ENCODE measurements around the gene OVOL1.
"Not testable (repeated sequence)": the region's sequence is repeated elsewhere in the genome, so short reads cannot be mapped to it uniquely, and the experiment has no call there.

OVOL1 gene

DNA sequence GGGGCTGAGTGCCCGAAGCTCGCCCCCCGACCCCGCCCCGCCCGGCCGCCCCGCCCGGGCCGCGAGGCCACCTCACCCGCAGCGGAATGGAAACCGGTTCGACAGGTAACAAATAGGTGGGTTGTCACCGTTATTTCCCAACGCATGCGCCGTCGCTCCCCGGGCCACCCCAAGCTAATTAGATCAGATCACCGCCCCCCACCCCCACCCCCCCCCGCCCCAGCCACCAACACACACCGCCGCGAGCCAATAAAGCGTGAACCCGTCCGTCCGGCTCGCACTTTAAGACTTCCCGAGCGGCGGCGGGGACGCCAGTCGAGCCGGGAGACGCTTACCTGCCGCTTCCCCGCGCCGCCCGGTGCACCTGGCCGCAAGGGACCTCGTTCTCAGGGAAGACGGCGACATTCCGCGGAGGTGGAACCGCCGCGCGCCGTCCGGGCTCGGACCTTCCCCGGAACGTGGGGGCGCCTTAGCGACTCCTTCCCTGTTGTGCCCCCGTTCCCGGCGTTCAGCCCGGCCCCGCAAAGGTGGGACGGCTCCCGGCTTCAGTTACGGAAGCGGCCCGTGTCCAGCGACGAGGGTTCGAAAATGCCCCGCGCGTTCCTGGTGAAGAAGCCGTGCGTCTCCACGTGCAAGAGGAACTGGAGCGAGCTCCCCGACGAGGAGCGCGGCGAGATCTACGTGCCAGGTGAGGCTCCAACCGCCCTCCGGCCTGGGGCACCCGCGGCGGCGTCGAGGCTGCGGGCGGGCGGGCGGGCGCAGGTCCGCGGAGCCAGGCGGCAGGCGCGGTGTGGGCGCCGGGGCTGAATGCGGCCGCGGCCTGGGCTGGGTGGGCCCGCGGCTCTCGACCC, at the start of gene OVOL1:
OVOL1 (plus strand) TSS at position 278 of the 851 bp plus-strand sequence; CDS start at position 589, 311 bp downstream.
- peak in 2 of 3 experiments; percentile 67 to 85 for DNase-seq

GRCh38 chr11:65739022-65739421, 47.8 kb upstream of the OVOL1 start:
- no peak for DNase-seq

DNA sequence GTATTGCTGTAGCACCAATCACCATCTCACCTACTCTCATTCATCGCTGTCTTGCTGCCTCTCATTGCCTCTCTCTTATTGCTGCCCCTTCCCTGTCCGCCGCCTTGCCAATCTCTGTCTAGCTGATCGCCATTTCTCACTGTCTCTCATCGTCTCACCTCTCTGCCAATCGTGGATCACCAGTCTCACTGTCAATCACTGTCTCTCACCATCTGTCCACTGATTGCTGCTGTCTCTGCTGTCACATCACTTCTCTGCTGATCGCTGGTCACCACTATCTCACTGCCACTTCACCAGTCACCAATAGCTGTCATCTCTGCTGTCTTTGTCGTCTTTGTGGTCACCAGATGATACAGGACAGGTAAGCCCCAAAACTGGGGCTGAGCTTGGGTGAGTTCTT, 45.7 kb upstream of the OVOL1 start:
- no peak for DNase-seq

DNA sequence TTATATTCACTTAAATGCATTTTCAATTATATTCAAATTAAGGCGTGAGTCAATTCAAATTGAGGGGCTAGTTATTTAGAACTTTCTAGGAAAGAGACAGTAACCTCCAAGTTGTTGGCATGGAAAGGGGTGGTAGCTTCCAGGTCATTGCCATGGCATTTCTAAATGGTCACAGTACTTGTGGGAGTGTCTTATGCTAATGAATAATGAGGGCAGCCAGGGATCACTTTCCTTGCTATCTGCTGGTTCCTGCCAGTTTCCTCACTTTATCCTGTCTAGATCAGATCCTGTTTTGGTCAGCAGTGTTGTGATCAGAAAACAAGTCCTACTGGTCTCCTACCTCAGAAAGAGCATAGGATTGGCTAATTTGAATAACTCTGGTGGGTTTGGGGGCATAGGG, 44.5 kb upstream of the OVOL1 start:
- DNase-seq = no peak

DNA sequence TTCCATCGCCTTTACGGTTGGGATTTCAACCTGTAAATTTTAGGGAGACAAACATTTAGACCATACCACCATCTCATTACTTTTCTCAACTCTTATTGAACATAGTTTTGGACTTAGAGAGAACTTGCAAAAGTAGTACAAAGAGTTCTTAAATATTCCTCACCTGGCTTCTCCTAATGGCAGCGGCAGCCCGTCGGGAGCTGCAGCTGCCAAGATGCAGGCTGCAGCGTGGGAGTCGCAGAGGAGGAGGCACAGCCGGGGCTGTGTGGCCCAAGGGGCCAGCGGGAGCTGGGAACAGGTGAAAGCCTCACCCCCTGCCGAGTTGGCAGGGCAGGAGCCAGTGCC, 43.2 kb upstream of the OVOL1 start:
- DNase-seq = peak in 2 of 3 experiments; percentile 11 to 28

DNA sequence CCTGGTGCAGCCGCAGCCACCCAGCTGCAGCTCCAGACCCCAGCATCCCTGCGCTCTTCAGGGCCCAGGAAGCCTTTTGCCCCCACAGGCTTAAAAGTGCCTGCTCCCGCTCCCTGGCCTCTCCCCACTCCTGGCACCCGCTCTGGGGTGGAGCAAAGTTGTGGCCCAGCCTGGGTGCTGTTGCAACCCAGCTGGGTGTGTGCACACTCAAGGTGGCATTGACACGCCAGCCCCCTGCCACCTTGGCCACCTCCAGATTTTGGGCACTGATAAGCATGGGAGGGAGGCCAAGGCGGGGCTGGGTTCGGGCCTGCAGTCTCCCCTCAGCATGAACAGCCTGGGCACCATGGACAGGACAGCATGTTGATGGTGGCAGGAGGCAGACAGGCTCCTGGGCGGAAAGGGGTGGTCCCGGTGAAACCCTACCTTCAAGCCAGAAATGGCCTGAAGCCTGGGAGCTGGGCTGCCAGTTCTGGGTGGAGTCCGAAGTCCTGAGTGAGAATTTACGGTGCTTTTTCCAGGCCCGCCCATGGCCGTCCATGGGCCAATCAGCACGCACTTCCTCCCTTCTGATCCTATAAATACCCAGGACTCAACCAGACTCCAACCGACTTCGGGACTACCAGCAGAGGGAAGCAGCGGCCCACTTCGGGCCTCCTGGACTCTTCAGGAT, 42.7 kb upstream of the OVOL1 start:
- DNase-seq = peak in 2 of 3 experiments; percentile 21 to 60

- no peak for DNase-seq
Observed at GRCh38 chr11:65744699-65745042, 42.2 kb upstream of the OVOL1 start.

DNA sequence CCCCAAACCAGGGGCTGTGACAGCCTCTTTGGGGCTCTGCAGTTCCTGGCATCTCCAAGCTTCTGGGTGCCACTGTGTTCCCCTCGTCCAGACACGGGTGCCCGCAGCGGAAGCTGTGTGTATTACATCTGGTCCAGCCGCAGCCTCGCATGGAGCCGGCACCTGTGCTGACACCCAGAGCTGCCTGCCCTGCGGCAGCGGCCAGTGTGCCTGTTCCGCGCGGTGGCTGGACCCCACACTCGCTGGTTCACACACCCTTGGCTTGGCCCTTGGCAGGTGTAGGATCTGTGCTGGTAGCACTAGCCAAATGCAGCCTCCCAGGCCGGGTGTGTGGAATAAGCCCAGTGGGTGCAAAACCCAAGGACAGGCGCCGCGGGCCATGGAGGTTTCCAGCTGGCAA, 41.8 kb upstream of the OVOL1 start:
- DNase-seq = no peak

GRCh38 chr11:65762169-65762568, 24.7 kb upstream of the OVOL1 start:
- DNase-seq = not testable (repeated sequence)

DNA sequence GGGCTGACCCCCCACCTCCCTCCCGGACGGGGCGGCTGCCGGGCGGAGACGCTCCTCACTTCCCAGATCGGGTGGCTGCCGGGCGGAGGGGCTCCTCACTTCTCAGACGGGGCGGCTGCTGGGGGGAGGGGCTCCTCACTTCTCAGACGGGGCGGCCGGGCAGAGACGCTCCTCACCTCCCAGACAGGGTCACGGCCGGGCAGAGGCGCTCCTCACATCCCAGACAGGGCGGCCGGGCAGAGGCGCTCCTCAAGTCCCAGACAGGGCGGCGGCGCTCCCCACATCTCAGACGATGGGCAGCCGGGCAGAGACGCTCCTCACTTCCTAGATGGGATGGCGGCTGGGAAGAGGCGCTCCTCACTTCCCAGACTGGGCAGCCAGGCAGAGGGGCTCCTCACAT, 24.0 kb upstream of the OVOL1 start:
- DNase-seq = not testable (repeated sequence)

GRCh38 chr11:65764434-65764833, 22.4 kb upstream of the OVOL1 start:
- no peak for DNase-seq

DNA sequence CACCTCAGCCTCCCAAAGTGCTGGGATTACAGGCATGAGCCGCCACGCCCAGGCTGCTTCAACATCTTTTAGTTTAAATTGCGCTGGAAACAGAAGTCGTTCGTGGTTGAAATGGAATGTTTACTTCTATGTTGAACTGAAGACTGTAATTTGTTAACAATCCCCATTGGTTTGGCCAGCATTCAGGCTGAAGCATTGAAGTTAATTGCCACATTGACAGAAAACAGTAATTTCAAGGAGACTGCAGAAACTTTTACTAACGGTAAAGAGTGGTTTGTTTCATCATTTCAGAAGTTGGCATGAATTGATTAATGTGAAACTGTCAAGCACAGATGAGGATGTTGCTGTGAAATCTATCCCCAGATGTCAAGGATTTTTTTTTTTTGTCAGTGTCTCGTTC, 20.3 kb upstream of the OVOL1 start:
- no peak for DNase-seq

GRCh38 chr11:65767406-65767805, 19.5 kb upstream of the OVOL1 start:
- DNase-seq = no peak

- not testable (repeated sequence) for DNase-seq
Observed at GRCh38 chr11:65767806-65768205, 19.1 kb upstream of the OVOL1 start.

- no peak for DNase-seq
Observed at GRCh38 chr11:65770951-65771567, 15.8 kb upstream of the OVOL1 start.

- DNase-seq = no peak
Observed at GRCh38 chr11:65771589-65772112, 15.2 kb upstream of the OVOL1 start.

GRCh38 chr11:65773784-65774411, 13.0 kb upstream of the OVOL1 start:
- no peak for DNase-seq

DNA sequence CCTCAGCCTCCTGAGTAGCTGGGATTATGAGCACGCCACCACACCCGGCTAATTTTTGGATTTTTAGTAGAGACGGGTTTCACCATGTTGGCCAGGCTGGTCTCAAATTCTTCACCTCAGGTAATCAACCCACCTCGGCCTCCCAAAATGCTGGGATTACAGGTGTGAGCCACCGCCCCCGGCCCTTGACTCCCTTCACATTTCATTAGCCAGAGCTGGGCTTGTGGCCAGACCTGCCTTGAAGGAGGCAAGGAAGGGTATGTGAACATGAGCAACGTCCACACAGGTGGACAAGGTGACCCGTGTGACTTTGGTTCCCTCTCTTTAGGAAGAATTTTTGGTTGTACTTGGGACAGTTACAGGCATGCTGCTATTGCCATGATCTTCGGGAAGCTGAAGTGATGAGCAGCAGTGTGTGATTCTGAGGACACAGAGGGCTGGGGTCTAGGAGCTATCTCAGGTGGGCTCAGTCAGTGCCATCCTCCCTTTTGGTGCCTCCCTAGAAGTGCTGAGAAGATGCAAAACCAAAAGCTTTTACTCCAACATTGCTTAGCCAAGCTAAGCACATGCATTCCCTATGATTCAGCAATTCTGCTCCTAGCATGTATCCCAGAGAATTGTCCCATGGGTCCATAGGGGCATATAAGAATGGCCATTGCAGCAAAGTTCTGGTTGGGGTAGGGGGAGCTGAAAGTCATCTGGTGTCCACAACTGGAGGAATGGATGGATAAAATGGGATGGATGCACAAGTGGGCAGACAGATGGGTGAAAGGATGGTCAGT, 12.1 kb upstream of the OVOL1 start:
- no peak for DNase-seq

- DNase-seq = no peak
Observed at GRCh38 chr11:65776196-65776595, 10.7 kb upstream of the OVOL1 start.

- no peak for DNase-seq
Observed at GRCh38 chr11:65776710-65777141, 10.1 kb upstream of the OVOL1 start.

DNA sequence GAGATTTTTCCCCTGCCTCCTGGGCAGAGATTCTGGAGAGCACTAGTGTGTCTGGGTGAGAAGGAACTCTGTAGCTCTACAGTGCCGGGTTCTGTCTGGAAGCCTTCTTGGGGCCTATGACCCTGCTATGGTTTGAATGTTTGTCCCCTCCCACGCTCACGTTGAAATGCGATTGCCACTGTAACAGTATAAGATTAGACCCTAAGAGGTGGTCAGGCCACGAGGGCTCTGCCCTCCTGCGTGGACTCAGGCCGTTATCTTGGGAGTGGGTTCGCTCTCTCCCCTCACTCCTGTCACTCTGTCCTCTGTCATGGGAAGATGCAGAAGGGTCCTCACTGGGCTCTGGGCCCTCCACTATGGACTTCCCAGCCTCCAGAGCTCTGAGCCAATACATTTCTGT, 9.6 kb upstream of the OVOL1 start:
- no peak for DNase-seq

GRCh38 chr11:65777821-65778361, 9.0 kb upstream of the OVOL1 start:
- no peak for DNase-seq
